Tracheal epithelial cell (primary cell): Measurements from ENCODE around the gene PCP4L1. TPM values are rescaled to one million over a fixed set of nuclear protein-coding genes. Genes with fewer than 3 reads are reported as not detected.

Source experiments
- total RNA-seq: library from RNA; depleted of rRNA; stranded (reverse); fragments of >200 nt; gene quantifications from 2 replicates; pipeline ENCODE4 v1.2.1, GENCODE V29; 2014

The PCP4L1 gene
- total RNA-seq, result 0.24 TPM in 1 of 2 replicates, not detected in the other

DNA sequence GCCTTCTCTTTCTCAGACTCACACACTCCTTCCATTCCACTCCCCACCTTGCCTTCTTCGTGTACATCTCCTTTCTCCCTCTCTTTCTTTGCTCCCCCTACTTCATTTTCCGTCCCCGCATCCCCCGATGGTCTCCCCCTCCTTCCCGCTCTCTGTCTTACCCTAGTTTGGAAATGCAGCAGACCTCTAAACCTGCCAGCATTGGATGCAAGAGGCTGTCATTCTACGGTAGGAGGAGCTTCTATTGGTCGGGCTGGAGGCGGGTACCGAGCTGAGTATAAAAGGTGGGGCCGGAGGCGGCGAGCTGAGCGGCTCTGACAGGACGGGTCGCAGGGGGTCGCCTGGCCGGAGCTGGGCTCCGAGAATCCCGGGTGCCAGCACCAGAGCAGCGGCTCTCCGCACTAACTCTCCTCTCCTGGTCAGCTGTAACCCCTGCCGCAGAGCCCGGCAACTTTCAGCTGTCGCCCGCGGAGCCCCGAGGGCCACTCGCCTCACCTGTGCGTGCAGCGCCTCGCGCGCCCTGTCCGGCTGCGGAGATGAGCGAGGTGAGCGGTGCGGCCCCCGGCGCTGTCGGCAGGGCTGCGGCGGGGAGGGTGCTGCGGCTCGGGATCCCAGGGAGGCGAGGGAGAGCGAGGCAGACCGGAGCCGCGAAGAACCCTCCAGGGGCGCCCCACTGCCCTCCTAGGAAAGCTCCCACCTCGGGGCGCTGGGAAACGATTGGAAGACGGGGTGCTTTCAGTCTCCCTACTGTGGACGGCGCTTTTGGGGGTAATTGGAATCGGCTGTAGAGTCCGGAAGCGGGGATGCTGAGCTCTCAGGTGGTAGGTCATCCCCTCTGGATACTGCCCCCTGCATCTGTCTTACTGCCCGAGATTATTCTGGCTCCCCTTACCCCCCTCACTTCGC is at the start of gene PCP4L1:
Gene PCP4L1 (plus strand): TSS at position 307 of the 906 bp plus-strand sequence. CDS start 230 bp downstream, at position 537.

DNA sequence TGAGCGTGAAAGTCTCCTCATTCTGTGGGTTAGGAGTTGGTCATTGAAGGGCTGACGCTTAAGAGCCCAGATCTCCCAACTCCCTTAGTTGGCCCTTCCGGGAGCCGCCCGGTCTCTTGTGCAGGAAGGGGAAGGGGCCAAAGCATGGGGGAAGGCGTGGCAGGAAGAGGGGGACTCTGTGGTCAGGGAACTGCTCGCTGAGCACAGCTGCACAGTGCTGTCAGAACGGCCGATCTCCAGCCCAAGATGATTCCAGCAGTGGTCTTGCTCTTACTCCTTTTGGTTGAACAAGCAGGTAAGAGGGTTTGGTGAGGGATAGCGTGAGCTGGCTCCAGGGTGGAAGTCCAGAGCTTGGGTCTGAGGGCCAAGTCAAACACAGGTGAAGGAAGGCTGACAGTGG is 43.5 kb upstream of the PCP4L1 start, which contains the start of gene FCER1G:
Gene FCER1G (plus strand): TSS at position 220 of the 400 bp plus-strand sequence. CDS start 27 bp downstream, at position 247.

GRCh38 chr1:161225534-161226319 is 32.8 kb upstream of the PCP4L1 start, which contains the start of gene TOMM40L:
TSS of gene TOMM40L (plus strand) at chr1:161226060. CDS start at chr1:161226490, 430 bp downstream.

DNA sequence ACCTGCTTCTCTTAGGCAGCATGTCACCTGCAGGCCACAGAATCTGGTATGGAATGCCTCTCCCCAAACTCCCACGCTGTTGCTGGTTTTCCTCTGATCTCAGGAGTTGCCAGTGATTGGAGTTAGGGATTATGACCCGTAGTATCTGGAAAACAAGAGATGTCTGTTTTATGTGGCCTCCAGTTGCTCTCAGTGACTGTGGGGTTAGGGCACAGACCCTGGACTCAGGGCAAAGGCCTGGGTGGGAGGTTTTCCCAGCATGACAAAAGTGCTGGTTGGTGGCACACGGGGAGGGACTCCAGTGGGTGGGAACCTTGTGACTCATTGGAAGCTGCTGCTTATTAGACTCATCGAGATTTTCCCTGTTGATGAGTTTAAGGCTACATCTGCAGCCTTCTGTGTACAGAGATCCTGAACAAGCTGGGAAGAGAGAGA is 20.5 kb upstream of the PCP4L1 start, which contains the start of gene NR1I3:
Gene NR1I3 (minus strand): TSS at position 165 of the 435 bp plus-strand sequence. CDS start 1,638 bp downstream, outside the sequence.

GRCh38 chr1:161309868-161310267 is 51.3 kb downstream of the PCP4L1 start, which contains the start of gene MPZ:
TSS of gene MPZ (minus strand) at chr1:161309968. CDS start at chr1:161309905, 63 bp downstream.

DNA sequence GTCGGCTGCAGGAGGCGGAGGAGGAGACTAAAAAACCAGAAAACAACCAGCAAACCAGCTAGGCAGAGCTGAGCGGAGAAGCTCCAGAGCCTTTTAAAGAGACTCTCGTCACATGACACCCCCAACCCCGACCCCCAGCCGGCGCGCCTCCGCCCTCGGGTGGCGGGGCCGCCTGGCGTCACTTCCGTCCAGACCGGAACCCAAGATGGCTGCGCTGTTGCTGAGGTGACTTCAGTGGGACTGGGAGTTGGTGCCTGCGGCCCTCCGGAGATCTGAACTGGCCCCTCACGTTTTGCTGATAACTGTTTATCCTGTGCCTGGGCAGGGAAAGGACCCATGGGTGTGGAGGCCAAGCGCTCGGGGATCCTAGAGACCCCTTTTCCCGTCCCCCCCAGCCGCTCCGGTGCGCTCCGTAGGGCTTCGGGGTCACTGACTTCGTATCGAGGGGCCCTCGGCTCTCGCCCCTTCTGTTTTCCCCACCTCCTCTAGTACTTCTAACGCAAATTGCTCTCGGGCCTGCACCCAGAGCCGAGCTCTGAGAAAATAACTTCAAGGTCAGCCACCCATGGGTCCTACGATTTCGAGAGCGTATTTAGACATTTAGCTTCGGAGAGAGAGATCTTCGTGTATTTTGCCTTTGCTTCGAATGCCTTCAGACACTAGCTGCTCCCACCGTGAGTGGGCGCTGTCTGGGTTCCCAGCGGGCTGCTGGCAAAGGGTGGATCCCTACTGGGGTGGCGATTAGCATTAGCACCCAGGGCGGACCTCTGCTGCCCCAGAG is 55.8 kb downstream of the PCP4L1 start, which contains the start of gene SDHC:
Gene SDHC (plus strand): TSS at position 181 of the 781 bp plus-strand sequence. CDS start 25 bp downstream, at position 206.

Other genes starting within 250 kb of the PCP4L1 start
- gene F11R, start 237.6 kb upstream of the PCP4L1 start, total RNA-seq, result 385 and 410 TPM in 2 replicates
- gene TSTD1, start 219.8 kb upstream of the PCP4L1 start, total RNA-seq, result 104 and 173 TPM in 2 replicates
- gene USF1, start 212.8 kb upstream of the PCP4L1 start, total RNA-seq, result 33.5 and 56.6 TPM in 2 replicates
- 0.72 and 0.85 TPM in 2 replicates for gene ARHGAP30, start 188.9 kb upstream of the PCP4L1 start, total RNA-seq
- 52.6 and 97.8 TPM in 2 replicates for gene NECTIN4, start 169.2 kb upstream of the PCP4L1 start, total RNA-seq
- gene KLHDC9, start 160.4 kb upstream of the PCP4L1 start, total RNA-seq, result 1.9 and 5.1 TPM in 2 replicates
- gene PFDN2, start 140.7 kb upstream of the PCP4L1 start, total RNA-seq, result 30.5 and 68.4 TPM in 2 replicates
- 25.6 and 53.5 TPM in 2 replicates for gene NIT1, start 140.6 kb upstream of the PCP4L1 start, total RNA-seq
- 15.1 and 23.4 TPM in 2 replicates for gene DEDD, start 126.1 kb upstream of the PCP4L1 start, total RNA-seq
- 32.6 and 41.2 TPM in 2 replicates for gene UFC1, start 104.8 kb upstream of the PCP4L1 start, total RNA-seq
- gene USP21, start 99.2 kb upstream of the PCP4L1 start, total RNA-seq, result 5.8 and 8.7 TPM in 2 replicates
- 7.5 and 15.7 TPM in 2 replicates for gene PPOX, start 92.3 kb upstream of the PCP4L1 start, total RNA-seq
- 19.0 and 23.2 TPM in 2 replicates for gene B4GALT3, start 81.2 kb upstream of the PCP4L1 start, total RNA-seq
- gene ADAMTS4, start 59.7 kb upstream of the PCP4L1 start, total RNA-seq, result under 0.01 TPM in 2 replicates
- gene NDUFS2, start 56.4 kb upstream of the PCP4L1 start, total RNA-seq, result 110 and 155 TPM in 2 replicates
- not detected in 2 replicates for gene FCER1G, start 43.5 kb upstream of the PCP4L1 start, total RNA-seq
- gene APOA2, start 35.1 kb upstream of the PCP4L1 start, total RNA-seq, result not detected in 2 replicates
- 10.9 and 12.3 TPM in 2 replicates for gene TOMM40L, start 32.7 kb upstream of the PCP4L1 start, total RNA-seq
- gene NR1I3, start 20.5 kb upstream of the PCP4L1 start, total RNA-seq, result not detected in 2 replicates
- gene MPZ, start 51.2 kb downstream of the PCP4L1 start, total RNA-seq, result 0.21 and 0.24 TPM in 2 replicates
- gene SDHC, start 55.6 kb downstream of the PCP4L1 start, total RNA-seq, result 13.5 and 19.4 TPM in 2 replicates
- not detected in 2 replicates for gene CFAP126, start 109.1 kb downstream of the PCP4L1 start, total RNA-seq
- gene FCGR2A, start 246.7 kb downstream of the PCP4L1 start, total RNA-seq, result 0.72 TPM in 1 of 2 replicates, not detected in the other